AG09319 (cell line): ENCODE data around the gene SMARCA4.

Experiments
- DNase-seq: peaks from one replicate; pipeline ENCODE4 v3.0.0-alpha.2; 2010; ENCODE audit warnings: low read depth; ENCODE audit errors: extremely low read depth
- CTCF ChIP-seq: IDR thresholded peaks from 2 replicates; pipeline ENCODE4 v1.5.1; 2011; ENCODE audit warnings: low read depth, mild to moderate bottlenecking, inconsistent platforms, low read length, moderate library complexity

Gene SMARCA4

DNA sequence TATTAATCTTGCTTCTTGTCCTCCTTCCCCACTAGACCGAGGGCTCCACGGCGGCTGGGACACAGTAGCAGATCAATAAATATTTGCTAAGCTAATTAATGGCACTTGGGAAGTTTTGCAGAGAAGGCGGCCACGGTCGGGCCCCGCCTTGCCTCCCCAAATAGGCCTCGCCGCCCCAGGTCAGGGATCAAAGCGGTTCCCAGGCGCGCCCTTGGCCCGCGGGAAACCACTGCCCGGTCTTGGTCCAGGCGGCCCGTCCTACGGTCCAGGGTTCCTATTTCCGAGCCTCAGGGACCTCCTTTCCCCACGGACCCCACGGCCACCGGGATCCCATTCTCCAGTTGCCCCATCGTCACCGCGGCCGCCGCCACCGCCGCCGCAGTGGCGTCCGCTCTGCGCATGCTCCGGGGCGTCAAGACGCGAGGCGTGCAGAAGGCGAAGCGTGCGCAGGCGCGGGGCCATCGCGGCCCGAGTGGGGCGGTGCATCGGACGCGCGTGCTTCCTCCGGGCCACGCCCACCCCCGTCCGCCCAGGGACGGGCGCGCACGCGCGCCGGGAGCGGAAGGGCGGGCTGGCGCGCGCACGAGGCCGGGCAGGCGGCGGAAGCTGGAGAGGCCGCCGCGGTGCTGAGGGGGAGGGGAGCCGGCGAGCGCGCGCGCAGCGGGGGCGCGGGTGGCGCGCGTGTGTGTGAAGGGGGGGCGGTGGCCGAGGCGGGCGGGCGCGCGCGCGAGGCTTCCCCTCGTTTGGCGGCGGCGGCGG lies at the start of gene SMARCA4:
Gene SMARCA4, plus strand, starts transcription at position 717 of the 759 bp plus-strand sequence. CDS start 23,122 bp downstream, outside the sequence.
- peak; percentile 94 for DNase-seq
- no peak for TF ChIP-seq CTCF

DNA sequence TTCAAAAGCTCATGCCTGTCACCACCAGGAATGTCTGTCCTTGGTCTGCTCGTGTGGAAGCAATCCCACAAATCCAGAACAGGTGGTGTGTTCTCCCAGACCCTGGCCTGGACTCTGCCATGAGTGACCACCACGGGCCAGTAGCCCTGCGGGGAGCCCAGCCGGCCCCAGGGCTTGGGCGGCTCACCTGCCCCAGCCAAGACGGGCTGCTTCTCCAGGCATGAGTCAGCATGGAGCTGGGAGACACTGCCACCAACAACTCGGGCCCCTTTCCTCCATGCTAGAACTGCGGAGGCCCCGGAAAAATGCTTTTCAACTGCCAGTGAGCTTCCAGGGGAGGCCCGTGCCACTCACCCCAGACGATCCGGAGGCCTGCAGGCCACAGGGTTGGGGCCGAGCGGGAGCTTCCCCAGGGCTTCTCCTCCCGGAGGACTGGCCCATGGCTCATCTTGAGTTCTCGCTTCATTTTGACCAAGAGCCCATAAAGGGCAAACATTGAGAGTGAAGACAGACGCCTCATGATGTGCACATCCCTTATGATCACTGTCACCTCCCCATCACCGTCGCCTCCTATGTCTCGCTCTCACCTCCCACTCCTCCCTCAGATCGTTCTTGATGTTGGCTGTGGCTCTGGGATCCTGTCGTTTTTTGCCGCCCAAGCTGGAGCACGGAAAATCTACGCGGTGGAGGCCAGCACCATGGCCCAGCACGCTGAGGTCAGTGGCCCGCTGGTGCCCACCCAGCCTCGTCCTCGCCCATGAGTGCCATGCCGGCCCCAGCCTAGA lies 49.1 kb upstream of the SMARCA4 start:
- TF ChIP-seq CTCF: no peak
- DNase-seq: no peak

GRCh38 chr19:10912619-10913018 lies 48.2 kb upstream of the SMARCA4 start:
- DNase-seq: no peak
- TF ChIP-seq CTCF: no peak

DNA sequence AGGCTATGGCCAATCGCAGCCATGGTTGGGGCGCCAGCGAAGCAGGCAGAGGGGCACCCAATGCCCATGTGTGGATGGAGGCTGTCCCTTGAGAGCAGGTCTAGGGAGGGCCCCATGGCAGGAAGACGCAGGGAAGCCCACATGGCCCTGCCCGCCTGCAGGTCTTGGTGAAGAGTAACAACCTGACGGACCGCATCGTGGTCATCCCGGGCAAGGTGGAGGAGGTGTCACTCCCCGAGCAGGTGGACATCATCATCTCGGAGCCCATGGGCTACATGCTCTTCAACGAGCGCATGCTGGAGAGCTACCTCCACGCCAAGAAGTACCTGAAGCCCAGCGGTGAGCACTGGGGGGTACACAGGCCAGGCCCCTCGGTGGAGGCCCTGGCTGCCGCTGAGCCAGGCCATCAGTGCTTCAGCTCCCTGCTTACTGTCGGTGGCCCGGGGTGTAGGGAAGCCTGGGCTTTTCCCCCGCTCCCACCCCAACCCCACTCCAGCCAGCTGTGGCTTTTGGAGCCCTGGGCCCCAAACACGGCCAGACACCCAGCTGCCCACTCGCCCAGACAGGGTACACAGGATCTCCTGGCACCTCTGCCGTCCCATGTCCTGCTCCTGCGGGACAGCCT lies 47.0 kb upstream of the SMARCA4 start:
- no peak for TF ChIP-seq CTCF
- no peak for DNase-seq

GRCh38 chr19:10915130-10916091 lies 45.4 kb upstream of the SMARCA4 start:
- TF ChIP-seq CTCF: peak; percentile 53
- peak; percentile 85 for DNase-seq

GRCh38 chr19:10916602-10917001 lies 44.2 kb upstream of the SMARCA4 start:
- DNase-seq: no peak
- TF ChIP-seq CTCF: no peak
